HFFc6 (cell line): ENCODE measurements around the gene CLTRN. TPM values are rescaled to one million over a fixed set of nuclear protein-coding genes. Genes with fewer than 3 reads are reported as not detected.

Source experiments
- DNase-seq: peaks from one replicate; pipeline ENCODE4 v3.0.0-alpha.2; 2018
- H3K27ac Mint-ChIP-seq: 2 replicates; pipeline ENCODE4 v1.8.0; 2020; ENCODE audit warnings: mild to moderate bottlenecking, mixed read lengths
- H3K27me3 Mint-ChIP-seq: 2 replicates; pipeline ENCODE4 v1.8.0; 2021; ENCODE audit warnings: mild to moderate bottlenecking, moderate library complexity, mixed read lengths; ENCODE audit not compliant: insufficient read depth
- H3K36me3 Mint-ChIP-seq: 2 replicates; pipeline ENCODE4 v1.8.0; 2021; ENCODE audit warnings: low read depth, mixed read lengths
- H3K4me1 Mint-ChIP-seq: 2 replicates; pipeline ENCODE4 v1.8.0; 2020; ENCODE audit warnings: low read depth, mixed read lengths
- H3K4me3 Mint-ChIP-seq: 2 replicates; pipeline ENCODE4 v1.8.0; 2020; ENCODE audit warnings: mild to moderate bottlenecking, moderate library complexity, mixed read lengths
- H3K9me3 Mint-ChIP-seq: 2 replicates; pipeline ENCODE4 v1.8.0; 2020; ENCODE audit warnings: mild to moderate bottlenecking, mixed read lengths
- CTCF ChIP-seq: fragments of 200-600 bp; sonication (generic); IDR thresholded peaks from 2 replicates; pipeline ENCODE4 v1.5.0; 2021; ENCODE audit warnings: antibody characterized with exemption, mild to moderate bottlenecking
- total RNA-seq, 6 experiments: library from RNA; stranded (reverse); fragmentation: NEBNext Ultra II Directional; extraction: Animal tissue kit (Norgen Biotek cat#: 25700); gene quantifications; 2 replicates in 1 of 6; 3 replicates in 5 of 6; pipeline ENCODE4 v1.2.3, GENCODE V29; 2021

CLTRN gene
- total RNA-seq, 6 experiments from 2014 or later, result 0.13 to 0.28 (median 0.17) TPM; not detected in 3

GRCh38 chrX:15606136-15606535 is 58.5 kb downstream of the CLTRN start:
- H3K4me1 Mint-ChIP-seq, result no peaks in the 10 kb centered on the region
- no peak for TF ChIP-seq CTCF
- no peaks in the 10 kb centered on the region for H3K9me3 Mint-ChIP-seq
- no peak for DNase-seq
- no peak overlapping the region for H3K4me3 Mint-ChIP-seq
- no peak overlapping the region for H3K27ac Mint-ChIP-seq
- peaks cover 3% of the 10 kb centered on the region; the same call in 1 of the 2 replicates for H3K27me3 Mint-ChIP-seq
- H3K36me3 Mint-ChIP-seq, result no peaks in the 10 kb centered on the region

- H3K4me3 Mint-ChIP-seq, result no peak overlapping the region
- no peak for DNase-seq
- peaks cover 3% of the 10 kb centered on the region; the same call in 1 of the 2 replicates for H3K27me3 Mint-ChIP-seq
- no peak overlapping the region for H3K27ac Mint-ChIP-seq
- H3K36me3 Mint-ChIP-seq, result no peaks in the 10 kb centered on the region
- no peaks in the 10 kb centered on the region for H3K9me3 Mint-ChIP-seq
- no peak for TF ChIP-seq CTCF
- H3K4me1 Mint-ChIP-seq, result no peaks in the 10 kb centered on the region
These were observed 59.4 kb downstream of the CLTRN start for GRCh38 chrX:15605226-15605625.

- Mint-ChIP-seq H3K36me3 (no peaks in the 10 kb centered on the region), H3K4me1 (no peaks in the 10 kb centered on the region), H3K27me3 (no peaks in the 10 kb centered on the region), H3K27ac (no peak overlapping the region), H3K9me3 (no peaks in the 10 kb centered on the region), H3K4me3 (no peak overlapping the region)
- no peak for TF ChIP-seq CTCF
- DNase-seq, result no peak
These were observed 61.8 kb downstream of the CLTRN start for GRCh38 chrX:15602761-15603160.

GRCh38 chrX:15601932-15602331 is 62.7 kb downstream of the CLTRN start:
- Mint-ChIP-seq H3K4me1 (no peaks in the 10 kb centered on the region), H3K36me3 (no peaks in the 10 kb centered on the region), H3K27me3 (no peaks in the 10 kb centered on the region), H3K27ac (no peak overlapping the region), H3K4me3 (no peak overlapping the region), H3K9me3 (no peaks in the 10 kb centered on the region)
- TF ChIP-seq CTCF, result no peak
- no peak for DNase-seq

- Mint-ChIP-seq H3K4me3 (no peak within 1 kb of the TSS), H3K27me3 (no peaks in the 10 kb centered on the region), H3K36me3 (no peaks in the 10 kb centered on the region), H3K27ac (no peak within 1 kb of the TSS), H3K9me3 (no peaks in the 10 kb centered on the region), H3K4me1 (no peaks in the 10 kb centered on the region)
- no peak for DNase-seq
- no peak for TF ChIP-seq CTCF
These were observed 63.9 kb downstream of the CLTRN start, which contains the start of gene ACE2 for GRCh38 chrX:15600745-15601144. Gene ACE2 (minus strand): TSS chrX:15600960. CDS start chrX:15600911, 49 bp downstream.

- Mint-ChIP-seq H3K36me3 (no peaks in the 10 kb centered on the region), H3K4me3 (no peak overlapping the region), H3K27ac (no peak overlapping the region), H3K9me3 (no peaks in the 10 kb centered on the region), H3K27me3 (no peaks in the 10 kb centered on the region), H3K4me1 (no peaks in the 10 kb centered on the region)
- TF ChIP-seq CTCF, result no peak
- DNase-seq, result no peak
These were observed 64.6 kb downstream of the CLTRN start for GRCh38 chrX:15600049-15600448.
